ENCODE data around the gene EREG. TPM values are rescaled to one million over a fixed set of nuclear protein-coding genes. Genes with fewer than 3 reads are reported as not detected.

EREG gene
- total RNA-seq, 1 experiment from 2014 or later = 498 TPM

GRCh38 chr4:74433541-74434172 is 68.7 kb downstream of the EREG start (continued):
- TF ChIP-seq ELF1 (IDR thresholded peaks at IDR 0.05; ENCODE audit: borderline replicate concordance, low read depth) = no peak
- no peak for TF ChIP-seq POLR2A (IDR thresholded peaks at IDR 0.05; ENCODE audit: borderline replicate concordance, extremely low read depth, insufficient read depth, insufficient read length)
- no peak for TF ChIP-seq SIN3A (IDR thresholded peaks at IDR 0.05; ENCODE audit: low read depth)
- TF ChIP-seq EZH2 (IDR thresholded peaks at IDR 0.05) = no peak
- no peak for TF ChIP-seq JUND (IDR thresholded peaks at IDR 0.05)
- no peak for TF ChIP-seq SRF (IDR thresholded peaks at IDR 0.05; ENCODE audit: low read depth)
- TF ChIP-seq MAX (IDR thresholded peaks at IDR 0.05) = no peak

DNA sequence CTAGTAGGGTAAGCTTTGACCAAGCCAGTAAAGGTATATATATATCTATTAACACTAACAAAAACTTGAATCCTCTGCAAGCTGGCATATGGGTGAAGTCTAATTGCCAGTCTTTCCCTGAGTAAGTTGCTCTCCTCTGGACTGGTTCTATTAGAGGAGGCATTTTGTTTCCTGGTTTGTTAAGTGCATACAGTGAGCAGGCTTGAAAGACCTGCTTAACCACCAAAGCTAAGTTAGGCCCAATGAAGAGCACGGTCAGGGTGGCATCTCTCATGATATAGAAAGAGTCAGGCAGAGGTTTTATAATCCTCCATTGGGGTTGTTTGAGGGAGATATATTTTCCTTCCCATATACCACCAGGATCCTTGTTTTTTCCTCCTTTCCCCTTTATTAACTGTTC is 70.4 kb downstream of the EREG start:
- ChIA-PET CTCF (no interaction called here), POLR2A (interaction anchor here (1.0 to 2.3 kb wide), 2 partner anchors 10 to 21 kb away, joined by 3 to 12 read pairs; partner anchors contain the start of gene AREG), RAD21 (ENCODE audit: low non-redundant PET in 1 of 2, low total read pairs in 2 of 2, uncharacterized antibody in 2 of 2, unreplicated experiment in 2 of 2) (no interaction called here)
- Histone ChIP-seq H3K4me1 (ENCODE audit: control insufficient read depth in 1 of 2, insufficient read depth in 2 of 2, low read length in 2 of 2) (no peaks in the 10 kb centered on the region), H3K9me2 (ENCODE audit: insufficient read depth) (no peaks in the 10 kb centered on the region), H3K36me3 (ENCODE audit: control insufficient read depth in 1 of 2, insufficient read depth in 2 of 2, low read length in 2 of 2) (no peaks in the 10 kb centered on the region), H3K9me3 (ENCODE audit: control insufficient read depth in 1 of 2, insufficient read depth in 1 of 2, low read depth in 1 of 2, low read length in 2 of 2) (no peaks in the 10 kb centered on the region), H3K9ac (ENCODE audit: low read length) (no peak overlapping the region), H2AFZ (ENCODE audit: low read depth, low read length, poor library complexity, severe bottlenecking) (no peak overlapping the region), H3K4me3 (replicated peaks in 1 of 2; ENCODE audit: low read depth in 1 of 2, low read length in 2 of 2) (no peak overlapping the region), H3K27ac (ENCODE audit: low read depth, low read length) (no peak overlapping the region), H3K27me3 (ENCODE audit: insufficient read depth, low read length) (no peaks in the 10 kb centered on the region), H4K20me1 (ENCODE audit: insufficient read depth) (no peaks in the 10 kb centered on the region), H3K79me2 (ENCODE audit: insufficient read depth, low read length) (no peaks in the 10 kb centered on the region), H3K4me2 (ENCODE audit: low read length) (no peak overlapping the region)
- BruUV-seq (replicated peaks) = no TSS peak
- DNase-seq (ENCODE audit: low read depth, low spot score) = no peak
- no peak for ATAC-seq
- intact Hi-C loops (cut with micrococcal nuclease) = no loop called here
- no peak for TF ChIP-seq REST (IDR thresholded peaks at IDR 0.05; ENCODE audit: low read depth)
- no peak for TF ChIP-seq MAX (IDR thresholded peaks at IDR 0.05)
- no peak for TF ChIP-seq SRF (IDR thresholded peaks at IDR 0.05; ENCODE audit: low read depth)
- no peak for TF ChIP-seq ELF1 (IDR thresholded peaks at IDR 0.05; ENCODE audit: borderline replicate concordance, low read depth)
- no peak for TF ChIP-seq SIN3A (IDR thresholded peaks at IDR 0.05; ENCODE audit: low read depth)
- no peak for TF ChIP-seq SP1 (IDR thresholded peaks at IDR 0.05; ENCODE audit: low read depth)
- TF ChIP-seq CTCF (IDR thresholded peaks at IDR 0.05 in 2 of 3, conservative IDR thresholded peaks at IDR 0.05 in 1 of 3; ENCODE audit: borderline replicate concordance in 1 of 3, insufficient read depth in 1 of 3, low read depth in 2 of 3, low read length in 2 of 3) = no peak
- TF ChIP-seq CBX3 (IDR thresholded peaks at IDR 0.05; ENCODE audit: low read depth) = no peak
- no peak for TF ChIP-seq POLR2AphosphoS5 (IDR thresholded peaks at IDR 0.05; ENCODE audit: low read depth, low read length)

Measured in HCT116 (cell line).